K562 (cell line): Measurements from ENCODE around the gene CDC26. TPM values are rescaled to one million over a fixed set of nuclear protein-coding genes. Genes with fewer than 3 reads are reported as not detected.
"Not testable (repeated sequence)": the region's sequence is repeated elsewhere in the genome, so short reads cannot be mapped to it uniquely, and the experiment has no call there.

Experiments
- ATAC-seq: fragments of 200-7000 bp; cut with Tn5 transposase; 3 replicates; pipeline ENCODE4 v1.9.1; 2020; ENCODE audit warnings: moderate library complexity
- BruUV-seq: library from RNA; stranded (reverse); fragments of 400-500 nt; replicated peaks from 2 replicates; lab custom pipeline; 2021; lab: Mats Ljungman, UMichigan
- CTCF ChIA-PET: fragments of 300-600 bp; formaldehyde crosslinking; extraction: SDS; loops from one replicate; lab custom pipeline; 2021; ENCODE audit warnings: low intra/inter-chr PET ratio; lab: Yijun Ruan, JAX
- POLR2A ChIA-PET: fragments of 300-600, 350-650 bp; sonication (Branson Sonifier 250); formaldehyde crosslinking; extraction: SDS; loops from one replicate; lab custom pipeline; 2021; ENCODE audit warnings: antibody characterized with exemption, inconsistent platforms; lab: Yijun Ruan, JAX
- DNase-seq, 4 experiments: peaks; one replicate each; pipeline versions ENCODE4 v3.0.0 to v3.0.0-alpha.2; 2011 to 2018; ENCODE audit warnings: low spot score in 3 of 4, mixed read lengths in 3 of 4; ENCODE audit errors: extremely low read depth in 1 of 4
- FAIRE-seq: peaks from 2 replicates; lab custom pipeline; 2011; peaks lifted over from hg19 to GRCh38; lab: Jason Lieb, UNC
- H2AFZ ChIP-seq: 2 replicates; pipeline ENCODE4 v1.6.0; 2011; ENCODE audit warnings: low read depth, low read length, control low read depth, inconsistent platforms
- H3K27ac ChIP-seq: fragments of 200-600 bp; 3 replicates; pipeline ENCODE4 v1.8.0; 2011; ENCODE audit warnings: low read depth, mild to moderate bottlenecking, control low read depth, inconsistent platforms, low read length, moderate library complexity, mixed read lengths; ENCODE audit errors: extremely low read depth
- H3K27me3 ChIP-seq, 2 experiments: fragments of 300-600 bp in 1 of 2; 2 replicates in 1 of 2; 3 replicates in 1 of 2; pipeline versions ENCODE4 v1.6.0 to v1.8.0; 2011; ENCODE audit warnings: inconsistent platforms in 2 of 2, low read length in 2 of 2, mild to moderate bottlenecking in 1 of 2, mixed read lengths in 1 of 2, moderate library complexity in 1 of 2; ENCODE audit not compliant: control insufficient read depth in 2 of 2, insufficient read depth in 2 of 2
- H3K36me3 ChIP-seq: fragments of 300-600 bp; 3 replicates; pipeline ENCODE4 v1.8.0; 2011; ENCODE audit warnings: mild to moderate bottlenecking, low read length, inconsistent platforms; ENCODE audit not compliant: control insufficient read depth, insufficient read depth
- H3K4me1 ChIP-seq, 2 experiments: fragments of 200-600 bp in 1 of 2; replicated peaks in 1 of 2; 2 replicates in 1 of 2; 3 replicates in 1 of 2; pipeline versions ENCODE4 v1.5.1 to v1.8.0; 2011; ENCODE audit warnings: inconsistent platforms in 2 of 2, low read length in 2 of 2, mild to moderate bottlenecking in 1 of 2, mixed read lengths in 1 of 2, moderate library complexity in 1 of 2; ENCODE audit not compliant: control insufficient read depth in 2 of 2, insufficient read depth in 2 of 2
- H3K4me2 ChIP-seq: 2 replicates; pipeline ENCODE4 v1.6.1; 2011; ENCODE audit warnings: low read length, control low read depth, inconsistent platforms, mixed read lengths; ENCODE audit not compliant: insufficient read depth
- H3K4me3 ChIP-seq: fragments of 200-600 bp; sonication (generic), shearing (Covaris generic); 2 replicates; pipeline ENCODE4 v1.5.1; 2016; ENCODE audit warnings: control low read depth, inconsistent platforms
- H3K79me2 ChIP-seq: fragments of 200-600 bp; 3 replicates; pipeline ENCODE4 v1.8.0; 2011; ENCODE audit warnings: low read length, inconsistent platforms; ENCODE audit not compliant: control insufficient read depth, insufficient read depth
- H3K9ac ChIP-seq, 2 experiments: 2 replicates each; pipeline versions ENCODE4 v1.6.0 to v1.6.1; 2011; ENCODE audit warnings: low read depth in 2 of 2, low read length in 2 of 2, control low read depth in 1 of 2, inconsistent platforms in 1 of 2, mild to moderate bottlenecking in 1 of 2, mixed read lengths in 1 of 2; ENCODE audit not compliant: insufficient read depth in 1 of 2
- H3K9me1 ChIP-seq: one replicate; pipeline ENCODE4 v1.6.0; 2011; ENCODE audit warnings: inconsistent platforms, mild to moderate bottlenecking, low read length, moderate library complexity; ENCODE audit not compliant: control insufficient read depth, insufficient read depth
- H3K9me3 ChIP-seq: replicated peaks from 2 replicates; pipeline ENCODE4 v1.5.1; 2011; ENCODE audit warnings: low read depth, low read length, inconsistent platforms; ENCODE audit not compliant: control insufficient read depth, insufficient read depth
- H4K20me1 ChIP-seq: replicated peaks from 2 replicates; pipeline ENCODE4 v1.6.1; 2011; ENCODE audit warnings: low read length, inconsistent platforms, mixed read lengths; ENCODE audit not compliant: control insufficient read depth, insufficient read depth
- AFF1 ChIP-seq, 2 experiments: fragments of 450-650 bp; IDR thresholded peaks; 2 replicates each; pipeline ENCODE4 v1.6.1; 2018; ENCODE audit warnings: mild to moderate bottlenecking in 2 of 2, low read depth in 1 of 2; ENCODE audit not compliant: partially characterized antibody in 2 of 2
- WGBS: fragments of 100-300 bp; shearing (Covaris generic); methylation state at CpG from one replicate; pipeline ENCODE4 v1.1.6; 2016; ENCODE audit warnings: low coverage, mixed read lengths; ENCODE audit not compliant: insufficient coverage; ENCODE audit errors: missing lambda C conversion rate; 5-methylcytosine and 5-hydroxymethylcytosine counted together
- in situ Hi-C: fragments of 300-500 bp; cut with MboI; formaldehyde crosslinking; loops from 4 replicates; pipeline ENCODE4 v1.15.0; 2018; ENCODE audit warnings: inconsistent platforms, mixed read lengths
- intact Hi-C: fragments of 100-400 bp; cut with micrococcal nuclease; formaldehyde crosslinking; loops from 2 replicates; pipeline ENCODE4 v1.14.2; 2022
- polyA plus RNA-seq, 8 experiments: library from polyadenylated mRNA; depleted of rRNA in 4 of 8; stranded (reverse) in 5 of 8; unstranded in 3 of 8; fragments of >200 nt; fragmentation: Nextera tagmentation in 2 of 8; fragmentation: Illumina TruSeq in 1 of 8; extraction: Ambion mirVana in 2 of 8; extraction: Trizol in 1 of 8; gene quantifications; 2 replicates each; pipeline versions ENCODE4 v1.2.1 to v1.2.3, GENCODE V29; 2011 to 2014; ENCODE audit warnings: inconsistent platforms in 1 of 8, missing spikeins in 1 of 8
- total RNA-seq, 7 experiments: library from RNA; depleted of rRNA in 6 of 7; stranded (reverse); fragments of >200 nt in 6 of 7; fragmentation: Illumina TruSeq in 2 of 7; extraction: Trizol in 2 of 7; gene quantifications; 2 replicates each; pipeline versions ENCODE4 v1.2.1 to v1.2.3, GENCODE V29; 2011 to 2021; ENCODE audit warnings: low replicate concordance in 1 of 7

The CDC26 gene
- total and polyA plus RNA-seq, 9 of the 15 experiments (the other 6 are each of a cell fraction or from before 2014, with no cell fraction given): 33.0 to 147 (median 60.0) TPM

DNA sequence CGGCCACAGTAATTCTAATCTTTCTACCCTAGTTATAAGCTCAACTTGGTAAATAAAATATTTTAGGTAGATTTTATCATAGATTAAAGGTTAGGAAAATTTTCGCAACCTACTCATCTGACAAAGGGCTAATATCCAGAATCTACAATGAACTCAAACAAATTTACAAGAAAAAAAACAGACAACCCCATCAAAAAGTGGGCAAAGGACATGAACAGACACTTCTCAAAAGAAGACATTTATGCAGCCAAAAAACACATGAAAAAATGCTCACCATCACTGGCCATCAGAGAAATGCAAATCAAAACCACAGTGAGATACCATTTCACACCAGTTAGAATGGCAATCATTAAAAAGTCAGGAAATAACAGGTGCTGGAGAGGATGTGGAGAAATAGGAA lies 25.7 kb downstream of the CDC26 start:
- H3K27ac ChIP-seq, CTCF ChIA-PET, H3K9me3 ChIP-seq, BruUV-seq, H3K9ac ChIP-seq, H3K4me2 ChIP-seq, H3K4me1 ChIP-seq, H3K4me3 ChIP-seq, in situ Hi-C loops, ATAC-seq, H4K20me1 ChIP-seq, FAIRE-seq, H3K27me3 ChIP-seq, POLR2A ChIA-PET: not testable (repeated sequence)
- 83% methylated on average over 1 of the region's 2 CpGs for WGBS
- peak in 1 of 2 experiments; percentile 93 for TF ChIP-seq AFF1 (IDR thresholded peaks at IDR 0.05; ENCODE audit: low read depth in 1 of 2, partially characterized antibody in 2 of 2)
- TF ChIP-seq, all 486 proteins: peak for 1; not testable (repeated sequence) for 485
- H3K9me1 ChIP-seq, DNase-seq, intact Hi-C loops, H3K79me2 ChIP-seq, H2AFZ ChIP-seq, H3K36me3 ChIP-seq: not testable (repeated sequence)
